Stimulated activated CD8-positive, alpha-beta memory T cell treated with anti-CD3 and anti-CD28 coated beads, Interleukin-12 subunit alpha, Interleukin-12 subunit beta, amount 100 ng/mL, for 4 hours (primary cell): ENCODE results near the gene CTXND1.
A peak's percentile ranks its signal among the peaks of the same experiment; 100 is the strongest.

Experiments
- DNase-seq: peaks from one replicate; pipeline ENCODE4 v3.0.0-alpha.2; 2020; ENCODE audit warnings: low read depth

CTXND1 gene

DNA sequence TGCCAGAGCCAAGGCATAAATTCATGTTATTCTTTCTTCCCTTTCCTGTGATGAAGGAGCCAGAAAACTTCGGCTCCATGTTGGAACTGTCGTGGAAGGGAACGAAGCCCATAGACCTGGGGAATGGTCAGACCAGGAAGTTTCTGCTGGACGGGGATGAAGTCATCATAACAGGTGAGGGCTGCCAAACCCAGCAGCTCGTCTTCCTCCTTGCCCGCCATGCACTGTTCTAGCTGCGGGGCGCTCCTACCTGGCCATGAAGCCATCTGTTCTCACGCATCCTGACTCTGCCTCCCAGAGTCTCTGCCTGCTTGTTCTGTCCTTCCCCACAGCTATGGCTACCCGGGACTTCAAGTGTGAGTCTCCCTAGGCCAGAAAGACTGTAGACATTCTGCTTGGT is 71.0 kb downstream of the CTXND1 start:
- no peak for DNase-seq

GRCh38 chr15:80180468-80180867 is 71.5 kb downstream of the CTXND1 start:
- DNase-seq: no peak

DNA sequence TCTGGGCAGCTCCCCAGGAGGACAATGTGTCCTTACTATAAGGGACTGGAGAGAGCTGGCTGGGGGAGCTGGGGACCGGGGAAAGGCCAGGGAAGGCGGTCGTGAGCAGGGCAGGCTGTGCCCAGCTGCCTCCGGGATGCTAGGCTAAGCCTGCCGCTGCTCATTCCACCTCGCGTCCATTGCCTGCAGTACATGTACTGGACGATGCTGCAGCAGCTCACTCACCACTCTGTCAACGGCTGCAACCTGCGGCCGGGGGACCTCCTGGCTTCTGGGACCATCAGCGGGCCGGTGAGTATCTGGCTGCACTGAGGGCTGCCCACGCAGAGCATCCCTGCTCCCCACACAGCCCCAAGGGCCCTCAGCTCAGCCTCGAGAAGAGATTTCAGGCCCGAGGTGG is 72.1 kb downstream of the CTXND1 start:
- DNase-seq: no peak

GRCh38 chr15:80179025-80179759 is 72.8 kb downstream of the CTXND1 start:
- no peak for DNase-seq

DNA sequence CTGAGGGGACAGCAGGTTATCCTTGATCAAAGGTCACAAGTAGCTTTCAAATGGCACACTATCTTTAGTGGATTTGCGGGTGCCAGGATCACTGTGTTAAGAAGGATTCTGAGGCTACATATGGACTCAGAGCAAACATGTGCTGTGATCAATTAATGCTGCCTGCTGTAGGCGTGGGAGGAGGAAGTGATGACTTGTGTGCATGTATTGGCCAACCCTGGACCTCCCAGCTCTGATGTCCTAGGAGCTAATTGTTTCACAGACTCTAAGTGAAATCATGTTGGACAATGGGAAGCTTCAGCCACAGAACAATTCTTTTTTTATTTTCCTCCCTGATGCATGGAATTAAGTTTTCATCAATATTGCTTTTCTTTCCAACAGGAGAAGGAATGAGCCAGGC is 74.9 kb downstream of the CTXND1 start:
- DNase-seq: no peak

GRCh38 chr15:80176443-80176842 is 75.6 kb downstream of the CTXND1 start:
- no peak for DNase-seq

GRCh38 chr15:80175436-80175835 is 76.6 kb downstream of the CTXND1 start:
- DNase-seq: no peak

DNA sequence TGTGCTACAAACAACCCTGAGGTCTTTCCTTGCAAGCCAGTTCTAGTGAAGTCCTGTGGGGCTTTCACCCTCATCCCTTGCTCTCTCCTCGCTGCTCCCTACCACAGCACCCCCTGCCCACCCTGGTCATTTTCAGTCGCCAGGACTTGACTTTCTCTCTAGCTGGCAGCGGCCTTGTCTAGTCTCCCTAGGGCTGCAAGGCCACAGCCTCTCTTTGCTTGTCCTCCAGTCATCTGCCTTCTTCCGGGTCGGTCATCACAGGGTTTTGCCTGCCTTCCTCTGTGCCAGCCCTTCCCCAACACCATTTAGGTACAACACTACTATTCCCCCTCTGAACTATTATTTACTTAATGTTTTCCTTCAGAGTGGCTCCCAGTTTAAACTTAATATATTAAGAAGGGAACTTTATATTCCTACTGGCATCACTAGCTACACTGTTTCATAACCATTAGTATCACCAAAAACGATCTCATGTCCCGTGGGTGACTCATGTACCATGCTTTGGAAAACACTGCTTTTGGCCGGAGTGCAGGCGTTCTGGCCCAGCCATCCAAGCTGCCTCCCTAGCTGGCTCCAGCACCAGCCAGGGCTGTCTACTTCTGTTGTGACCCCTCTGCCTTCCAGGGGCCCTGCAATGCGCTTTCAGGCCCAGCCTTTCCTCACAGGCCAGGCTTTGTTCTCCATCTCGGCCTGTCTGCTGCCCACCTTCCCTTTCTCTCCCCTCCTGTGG is 77.8 kb downstream of the CTXND1 start:
- no peak for DNase-seq

GRCh38 chr15:80173022-80173759 is 78.8 kb downstream of the CTXND1 start:
- DNase-seq: peak; percentile 31

GRCh38 chr15:80172401-80172800 is 79.6 kb downstream of the CTXND1 start:
- no peak for DNase-seq

- no peak for DNase-seq
Observed at GRCh38 chr15:80171787-80172186, 80.2 kb downstream of the CTXND1 start.

DNA sequence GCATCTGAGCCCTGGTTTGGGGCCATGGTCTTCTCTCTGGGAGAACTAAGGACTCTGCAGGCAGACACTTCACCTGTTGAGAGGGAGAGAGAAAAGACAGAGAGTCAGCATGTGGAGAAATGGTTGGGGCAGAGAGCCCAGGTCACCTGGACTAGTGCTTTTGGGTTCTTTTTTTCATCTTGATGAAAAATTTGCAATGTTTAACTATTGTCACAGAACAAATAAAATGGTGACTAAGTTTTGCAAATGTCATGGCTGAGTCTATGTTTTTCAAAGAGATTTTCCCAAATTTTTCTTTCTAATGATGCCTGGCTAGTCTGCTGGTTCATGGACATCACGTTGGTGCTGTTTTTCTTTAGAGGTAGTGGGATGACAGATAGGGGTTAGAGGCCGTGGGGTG is 81.4 kb downstream of the CTXND1 start:
- DNase-seq: no peak

- no peak for DNase-seq
Observed at GRCh38 chr15:80169768-80170357, 82.2 kb downstream of the CTXND1 start.

- no peak for DNase-seq
Observed at GRCh38 chr15:80168421-80168820, 83.6 kb downstream of the CTXND1 start.

DNA sequence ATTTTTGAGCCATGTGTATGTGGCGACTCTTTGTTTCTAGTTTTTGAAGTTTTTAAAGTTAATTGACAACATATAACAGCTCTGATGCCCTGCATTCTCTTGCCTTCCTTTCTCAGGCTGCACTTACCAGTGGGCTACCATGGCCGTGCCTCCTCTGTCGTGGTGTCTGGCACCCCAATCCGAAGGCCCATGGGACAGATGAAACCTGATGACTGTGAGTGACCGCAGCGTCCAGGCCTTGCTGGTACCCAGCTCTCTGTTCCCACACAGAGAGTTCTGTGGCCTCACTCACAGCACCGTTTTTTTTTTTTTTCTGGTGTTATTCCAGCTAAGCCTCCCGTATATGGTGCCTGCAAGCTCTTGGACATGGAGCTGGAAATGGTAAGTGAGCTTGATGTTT is 84.1 kb downstream of the CTXND1 start:
- no peak for DNase-seq

- DNase-seq: no peak
Observed at GRCh38 chr15:80163897-80164296, 88.1 kb downstream of the CTXND1 start.

DNA sequence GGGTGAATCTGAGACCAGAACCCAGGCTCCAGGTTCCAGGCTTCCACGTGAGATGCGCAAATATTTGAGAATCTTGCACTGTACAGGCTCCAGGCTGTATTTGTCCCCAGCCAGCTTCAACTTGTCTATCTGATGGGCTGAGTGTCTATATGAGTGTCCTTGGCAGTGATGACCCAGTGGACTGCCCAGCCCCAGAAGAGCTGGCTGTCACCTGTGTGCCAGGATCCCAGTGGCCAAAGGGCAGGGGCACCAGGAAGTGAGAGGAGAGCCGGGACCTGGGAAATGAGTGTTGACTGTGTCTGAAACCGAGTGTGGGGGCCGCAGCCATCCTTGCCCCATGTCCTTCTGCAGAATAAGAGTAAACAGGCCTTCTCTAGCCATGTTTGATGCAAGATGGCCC is 88.8 kb downstream of the CTXND1 start:
- DNase-seq: no peak

- DNase-seq: no peak
Observed at GRCh38 chr15:80162059-80162554, 89.9 kb downstream of the CTXND1 start.

- DNase-seq: no peak
Observed at GRCh38 chr15:80161468-80162016, 90.5 kb downstream of the CTXND1 start.

DNA sequence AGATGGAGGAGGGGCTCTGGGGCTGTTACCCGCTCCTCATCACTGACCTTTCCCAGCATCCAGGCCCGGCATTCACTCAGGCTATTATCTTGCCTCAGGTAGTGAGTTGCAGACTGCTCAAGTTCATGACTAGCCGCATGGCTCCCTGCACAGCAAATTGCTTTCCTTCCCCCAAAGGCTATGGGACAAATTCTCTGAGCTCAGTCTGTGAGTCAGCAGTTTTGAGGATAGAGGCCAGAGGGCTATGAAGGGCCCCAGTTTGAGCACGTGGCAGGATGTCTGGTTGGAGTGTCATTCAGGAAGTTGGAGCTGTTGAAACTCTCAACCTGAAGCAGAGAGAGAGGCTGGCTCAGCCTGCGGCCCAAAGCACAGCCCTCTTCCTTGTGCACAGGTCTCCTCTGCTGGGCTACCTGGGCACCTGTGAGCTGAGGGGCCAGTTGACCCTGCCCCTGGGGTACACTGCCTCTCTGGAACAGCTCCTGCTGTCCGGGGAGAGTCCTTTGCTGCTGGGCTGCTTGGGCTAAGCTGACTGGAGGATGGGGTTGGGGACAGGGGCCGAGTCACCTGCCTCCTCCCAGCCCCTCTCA is 91.3 kb downstream of the CTXND1 start:
- no peak for DNase-seq

DNA sequence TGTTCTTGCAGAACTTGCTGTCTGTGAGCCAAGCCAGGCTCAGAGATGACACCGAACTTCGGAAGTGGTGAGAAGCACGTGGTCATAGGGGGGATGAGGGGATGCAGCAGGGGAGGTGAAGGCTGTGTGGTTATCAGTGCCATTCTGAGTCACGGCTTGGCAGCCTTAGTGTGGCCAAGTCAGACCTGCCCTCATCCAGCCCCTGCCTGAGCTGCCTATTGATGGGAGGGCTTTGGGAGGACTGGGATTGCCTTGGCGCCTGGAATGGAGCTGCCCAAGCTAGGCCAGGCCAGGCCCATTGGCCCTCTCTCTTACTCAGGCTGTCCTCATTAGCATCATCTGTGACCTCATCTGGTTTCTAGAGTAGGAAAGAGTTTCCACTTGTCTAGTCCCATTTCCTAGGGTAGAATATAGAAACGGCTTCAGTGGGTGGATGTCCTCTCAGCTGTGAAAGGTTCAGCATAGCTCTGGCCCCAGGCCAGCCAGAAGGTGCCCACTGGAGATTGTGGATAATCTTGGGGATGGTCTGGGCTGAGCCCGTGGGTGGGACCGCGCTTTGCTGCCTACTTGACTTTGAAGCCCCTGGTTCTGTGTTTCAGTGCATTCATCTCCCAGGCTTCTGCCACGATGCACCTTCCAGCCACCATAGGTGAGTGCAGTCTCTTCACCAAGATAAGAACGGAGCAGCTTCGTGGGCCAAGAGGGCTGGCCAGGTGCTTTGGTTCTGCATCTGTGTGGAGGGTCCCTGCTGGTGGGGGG is 92.0 kb downstream of the CTXND1 start:
- no peak for DNase-seq
